HG03558 (cell line): Measurements from ENCODE around the gene CTNNA2.

Source experiments
- ATAC-seq: cut with Tn5 transposase; IDR thresholded peaks from one replicate; pipeline ENCODE4 v1.9.1; 2021; ENCODE audit warnings: moderate number of reproducible peaks; ENCODE audit not compliant: unreplicated experiment; ENCODE audit errors: extremely low read depth

CTNNA2 gene

DNA sequence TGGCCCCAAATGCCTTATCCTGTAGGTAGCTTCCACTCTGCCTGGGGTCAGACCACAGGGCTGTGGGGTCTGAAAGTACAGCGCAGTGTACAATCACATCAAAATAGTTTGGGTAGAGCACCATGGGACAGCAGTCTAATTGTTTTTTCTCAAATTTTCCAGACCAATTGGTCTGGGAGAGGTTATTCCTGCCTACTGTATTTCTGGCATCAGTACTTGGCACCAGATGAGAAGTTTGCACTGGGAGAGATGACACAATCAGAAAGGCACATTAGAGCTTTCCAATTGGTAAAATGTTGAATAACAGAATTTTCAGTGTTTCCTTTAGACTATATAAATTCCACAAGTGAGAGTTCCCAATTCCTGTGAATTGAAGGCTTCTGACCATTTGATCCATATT lies 822.6 kb downstream of the CTNNA2 start:
- no peak for ATAC-seq

DNA sequence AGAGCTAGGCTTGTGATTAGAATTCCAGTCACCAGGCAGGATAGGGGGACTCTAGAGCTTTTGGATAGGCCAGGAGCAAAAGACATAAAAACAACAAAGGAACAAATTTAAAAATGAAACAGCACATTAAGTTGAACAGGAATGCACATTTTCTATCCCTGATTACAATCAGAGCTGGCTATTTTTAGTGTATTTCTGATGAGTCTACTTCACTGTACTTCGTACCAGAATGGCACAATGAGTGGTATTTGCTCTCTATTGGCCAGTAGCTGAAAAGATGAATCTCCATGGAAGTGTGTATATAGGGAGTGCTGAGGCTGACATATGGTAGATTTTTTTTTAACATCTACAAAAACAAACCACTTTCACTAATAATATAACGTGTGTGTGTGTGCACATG lies 825.9 kb downstream of the CTNNA2 start:
- no peak for ATAC-seq

DNA sequence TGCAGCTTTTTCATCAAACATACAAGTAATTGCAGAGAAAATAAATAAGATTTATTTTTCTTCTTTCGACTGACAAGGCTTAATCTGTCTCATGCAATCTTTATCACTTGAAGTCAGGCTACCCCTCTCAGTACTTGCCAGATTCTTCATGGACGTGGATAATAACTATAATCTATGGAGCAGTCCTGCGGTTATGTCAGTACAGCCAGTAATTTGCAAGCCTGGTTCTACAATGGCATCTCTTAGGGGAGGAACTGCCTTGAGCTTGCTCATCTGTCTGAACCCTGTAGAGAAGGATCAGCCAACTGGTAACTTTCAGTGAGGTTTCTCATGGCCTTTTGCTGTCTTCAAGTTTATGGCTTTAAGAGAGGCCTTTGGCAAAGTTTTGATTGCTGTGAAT lies 827.2 kb downstream of the CTNNA2 start:
- no peak for ATAC-seq

DNA sequence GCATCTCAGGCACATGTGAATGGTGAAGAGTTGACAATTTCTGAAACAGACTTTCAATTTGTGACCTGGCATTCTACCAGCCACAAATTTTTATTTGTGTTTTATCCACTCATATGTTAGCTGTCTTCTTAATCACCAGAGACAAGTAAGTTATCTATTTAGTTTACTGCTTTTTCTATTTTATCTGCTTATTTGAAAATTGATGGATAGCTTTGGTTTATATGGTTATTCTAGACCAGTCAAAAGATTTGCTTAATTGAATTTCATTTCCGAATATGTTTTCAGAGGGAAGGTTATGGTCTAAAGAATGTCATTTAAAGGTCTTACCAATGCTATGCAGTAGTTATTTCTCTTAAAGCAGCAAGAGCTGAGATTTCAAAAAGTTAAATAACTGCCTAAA lies 835.2 kb downstream of the CTNNA2 start:
- no peak for ATAC-seq

DNA sequence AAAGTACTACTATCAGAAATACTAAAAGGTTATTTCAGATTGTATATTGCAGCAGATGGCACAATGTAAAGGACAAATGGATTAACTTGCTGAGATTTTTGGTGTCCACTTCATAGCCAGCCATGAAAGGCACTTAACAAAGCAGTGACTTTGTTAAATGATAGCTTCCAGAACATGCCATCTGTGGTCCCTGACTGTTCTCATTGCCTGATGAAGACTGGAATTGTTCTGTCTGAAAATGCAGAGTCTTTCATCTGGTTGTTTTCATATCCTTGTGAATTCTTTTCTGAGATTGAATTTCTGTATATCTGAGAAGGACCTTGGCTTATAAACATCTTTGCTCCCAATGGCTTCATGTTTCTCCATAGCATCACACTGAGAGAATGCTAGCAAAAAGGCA lies 836.1 kb downstream of the CTNNA2 start:
- ATAC-seq, result no peak

DNA sequence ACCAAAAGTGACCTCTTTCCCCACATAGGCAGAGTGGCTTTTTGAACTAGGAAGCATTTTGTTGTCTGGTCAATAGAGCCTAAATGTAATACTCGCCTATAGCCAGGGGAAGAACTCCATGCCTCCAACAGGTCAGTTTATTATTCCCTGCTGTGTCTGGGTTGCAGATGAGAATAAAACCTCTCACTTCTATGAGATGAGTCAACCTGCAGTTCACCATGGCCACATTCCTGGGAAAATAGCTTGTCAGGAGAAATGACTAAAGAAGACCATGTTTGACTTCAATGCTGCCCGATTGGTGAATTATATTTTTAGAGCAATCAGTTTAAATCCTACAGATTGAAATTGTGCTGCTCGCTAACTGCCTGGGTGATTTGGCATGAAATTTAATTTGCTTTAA lies 838.4 kb downstream of the CTNNA2 start:
- no peak for ATAC-seq

DNA sequence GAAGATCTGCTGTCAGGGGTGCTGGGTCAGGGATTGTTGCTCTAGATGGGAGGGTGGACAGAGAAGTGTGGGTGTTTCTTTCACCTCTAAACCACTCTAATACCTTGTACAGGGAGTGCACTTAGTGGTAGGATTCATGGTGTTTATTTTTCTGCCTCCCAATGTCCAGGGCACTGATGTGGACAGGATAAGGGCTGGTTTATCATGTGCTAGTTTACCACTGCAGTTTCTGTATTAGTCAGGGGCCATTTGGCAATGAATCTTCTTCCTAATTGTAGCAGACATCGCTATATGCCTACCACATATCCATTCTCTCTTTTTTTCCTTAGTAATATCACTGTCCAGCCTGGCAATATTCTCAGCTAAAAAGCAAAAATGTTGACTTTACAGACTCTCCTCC lies 842.0 kb downstream of the CTNNA2 start:
- no peak for ATAC-seq

DNA sequence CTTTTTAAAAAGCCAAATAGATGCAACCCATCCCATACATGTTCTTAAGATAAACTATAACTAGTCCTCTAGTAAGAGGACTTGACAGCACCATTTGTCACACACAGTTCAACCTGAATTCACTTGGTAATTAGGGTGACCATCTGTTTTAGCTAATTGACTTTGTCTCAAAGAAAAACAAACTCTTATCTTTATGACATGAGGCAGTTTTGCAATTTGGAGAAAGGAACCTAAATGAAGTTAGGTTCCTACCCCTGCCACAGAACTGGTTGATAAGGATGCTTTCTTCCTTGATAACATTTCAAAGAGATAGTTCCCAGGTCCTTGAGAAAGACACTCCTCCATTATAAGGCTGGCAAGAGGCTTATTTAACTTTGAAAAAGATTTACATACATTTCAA lies 849.1 kb downstream of the CTNNA2 start:
- no peak for ATAC-seq

DNA sequence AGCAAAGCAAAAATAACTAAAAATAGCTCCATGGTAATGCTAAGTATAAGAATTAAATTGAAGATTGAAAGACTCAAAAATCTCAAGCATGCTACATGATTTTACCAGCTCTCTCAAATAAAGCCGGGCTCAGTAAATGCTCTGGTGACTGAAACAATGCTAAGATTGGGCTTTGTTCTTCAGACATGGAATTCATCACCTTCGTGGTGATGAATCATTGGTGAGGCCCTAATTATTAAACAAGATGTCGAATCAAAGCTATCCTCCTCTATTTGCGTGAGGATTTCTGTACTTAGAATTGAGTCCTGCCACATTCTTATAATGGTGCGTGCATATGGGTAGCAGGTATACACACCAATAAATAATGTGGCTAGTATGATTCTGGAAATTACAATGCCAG lies 850.5 kb downstream of the CTNNA2 start:
- no peak for ATAC-seq

DNA sequence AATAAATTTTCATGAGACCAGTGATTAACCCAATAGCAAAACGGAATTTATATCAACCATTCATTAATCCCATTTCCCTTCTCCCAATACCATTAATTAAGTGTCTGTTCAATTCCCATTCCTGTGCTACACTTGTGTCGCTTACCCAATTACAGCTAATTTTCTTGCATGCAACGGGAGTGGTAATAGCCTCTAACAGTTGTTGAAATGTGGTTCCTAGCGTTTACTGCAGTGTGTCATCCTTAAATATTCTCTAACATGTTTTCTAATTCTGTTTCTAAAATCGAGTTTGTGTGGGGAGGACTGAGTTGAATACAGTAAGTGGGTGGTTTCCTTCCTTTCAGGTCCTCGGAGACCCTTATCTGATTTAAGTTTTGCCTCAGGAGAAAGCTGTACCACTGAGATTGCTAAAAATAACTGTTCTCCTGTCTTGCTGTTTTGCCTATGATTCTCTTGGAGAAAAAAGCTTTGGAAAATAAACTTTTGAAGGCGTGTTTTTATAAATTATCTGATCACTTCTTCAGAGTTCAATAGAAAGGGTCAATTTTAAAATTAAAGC lies 851.0 kb downstream of the CTNNA2 start:
- no peak for ATAC-seq

DNA sequence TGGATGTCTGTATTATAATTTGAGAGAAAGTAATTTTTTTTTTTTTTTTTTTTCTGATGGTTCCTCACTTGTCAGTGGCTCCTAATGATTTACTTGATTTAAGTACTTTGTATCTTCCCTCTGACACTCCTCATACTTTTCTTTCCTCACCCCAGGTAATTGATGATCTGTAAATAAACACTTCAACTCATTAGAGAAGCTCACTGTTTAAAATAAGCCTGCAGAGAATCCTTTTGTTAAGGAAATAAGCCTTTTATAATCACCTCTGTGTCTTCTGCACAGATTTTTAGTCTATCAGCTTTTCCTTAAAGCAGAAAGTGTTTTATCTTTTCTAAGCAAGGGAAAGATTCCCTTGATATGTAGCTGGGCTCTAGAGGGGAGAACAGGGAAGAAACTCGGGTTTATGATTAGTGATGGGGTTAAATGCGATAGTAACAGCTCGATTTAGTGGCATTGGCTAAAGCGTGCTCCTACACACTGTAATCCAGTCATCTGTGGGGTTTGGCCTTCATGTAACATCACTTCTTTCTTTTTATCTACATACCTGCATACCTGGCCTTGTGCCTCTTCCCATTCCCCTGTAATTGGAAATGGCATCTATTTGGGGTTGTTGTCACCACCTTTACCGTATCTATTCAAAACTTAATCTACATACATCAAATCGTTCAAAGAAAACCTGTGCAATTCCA lies 851.8 kb downstream of the CTNNA2 start:
- no peak for ATAC-seq

DNA sequence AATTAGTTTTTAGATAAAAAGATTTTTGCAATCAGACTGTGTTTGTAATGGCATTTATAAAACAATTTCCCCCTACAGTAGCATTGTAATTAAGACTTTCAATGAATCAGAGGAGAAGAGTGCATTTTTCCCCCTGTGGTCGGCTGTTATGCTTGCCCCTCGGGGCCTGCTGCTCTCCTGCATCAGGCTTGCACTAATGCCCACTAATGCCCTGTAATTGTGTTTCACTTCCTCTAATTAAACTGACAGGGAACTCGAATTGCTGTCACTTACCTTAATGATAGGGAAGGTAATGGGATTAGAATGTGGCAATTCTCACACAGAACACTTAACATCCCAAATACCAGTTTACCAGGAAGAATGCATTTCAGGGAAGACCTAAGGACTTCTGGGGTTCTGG lies 852.9 kb downstream of the CTNNA2 start:
- ATAC-seq, result no peak

DNA sequence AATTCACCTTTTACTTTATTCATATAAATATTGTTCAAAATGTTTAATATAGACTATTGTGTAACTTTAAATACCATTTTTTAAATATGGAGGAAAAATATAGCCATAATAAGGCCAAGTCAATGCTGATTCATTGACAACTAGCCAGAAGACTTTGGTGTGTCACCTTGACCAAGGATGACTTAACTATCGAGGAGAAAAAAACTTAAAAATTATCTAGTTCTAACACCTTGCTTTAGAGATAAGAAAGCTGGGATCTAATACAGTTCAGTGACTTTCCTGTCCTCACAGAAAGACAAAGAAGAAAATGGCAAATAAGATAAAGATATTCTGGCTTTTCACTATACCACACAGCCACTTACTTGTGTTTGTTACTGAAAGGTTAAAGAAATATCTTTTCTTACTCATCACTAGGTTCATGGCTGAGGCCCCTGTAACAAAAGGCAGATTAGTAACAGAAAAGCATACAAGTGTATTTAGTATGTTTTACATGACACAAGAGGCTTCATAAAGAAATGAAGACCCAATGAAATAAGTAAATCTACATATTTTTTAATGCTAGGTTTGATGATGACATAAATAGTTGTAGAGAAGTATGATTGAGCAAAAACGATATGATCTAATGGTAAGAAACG lies 857.6 kb downstream of the CTNNA2 start:
- no peak for ATAC-seq

DNA sequence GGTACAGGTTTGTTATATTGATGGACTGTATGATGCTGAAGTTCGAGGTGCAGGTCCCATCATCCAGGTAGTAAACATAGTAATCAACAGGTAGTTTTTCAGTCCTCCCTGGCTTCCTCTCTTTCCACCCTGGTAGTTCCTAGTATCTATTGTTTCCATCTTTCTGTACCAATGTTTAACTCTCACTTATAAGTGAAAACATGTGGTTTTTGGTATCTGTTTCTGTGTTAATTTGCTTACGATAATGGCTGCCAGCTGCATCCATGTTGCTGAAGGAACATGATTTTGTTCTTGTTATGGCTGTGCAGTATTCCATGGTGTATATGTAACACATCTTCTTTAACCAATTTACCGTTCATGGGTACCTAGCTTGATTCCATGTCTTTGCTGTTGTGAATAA lies 861.3 kb downstream of the CTNNA2 start:
- ATAC-seq, result no peak

DNA sequence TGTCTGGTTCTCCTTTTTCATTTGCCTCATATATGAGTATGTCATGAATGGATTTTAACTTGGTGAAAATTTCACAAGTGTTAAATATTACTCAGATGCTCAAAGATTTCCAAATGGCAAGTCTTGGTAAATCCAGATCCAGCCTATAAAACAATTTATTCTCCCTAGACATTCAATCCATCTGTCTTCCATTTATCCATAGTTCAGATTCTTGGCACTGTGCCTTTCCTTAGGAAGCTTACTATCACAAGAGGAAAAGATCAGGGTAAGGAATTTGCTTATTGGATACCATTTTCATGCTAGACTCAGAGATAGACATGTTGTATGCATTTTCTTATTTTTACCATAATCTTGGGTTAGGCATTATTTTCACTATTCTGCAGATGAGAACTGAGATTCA lies 864.2 kb downstream of the CTNNA2 start:
- no peak for ATAC-seq

DNA sequence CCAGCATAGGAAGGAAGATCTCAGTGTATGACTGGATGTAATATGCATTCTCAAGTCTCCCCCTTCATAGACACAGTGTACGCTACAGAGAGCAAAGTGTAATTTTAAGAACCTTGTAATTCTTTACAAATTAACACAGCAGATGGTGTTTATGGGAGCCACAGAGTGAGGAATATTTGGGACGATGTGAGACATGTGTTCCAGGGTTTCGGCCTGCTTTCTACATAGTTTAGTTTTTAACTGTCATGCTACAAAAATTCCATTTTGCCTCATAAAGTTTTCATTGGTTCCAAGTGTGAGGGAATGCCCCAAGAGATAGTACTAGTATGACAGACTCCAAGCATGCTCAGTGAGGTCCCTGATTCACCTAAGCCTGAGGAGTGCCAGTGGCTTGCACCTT lies 867.9 kb downstream of the CTNNA2 start:
- ATAC-seq, result no peak

DNA sequence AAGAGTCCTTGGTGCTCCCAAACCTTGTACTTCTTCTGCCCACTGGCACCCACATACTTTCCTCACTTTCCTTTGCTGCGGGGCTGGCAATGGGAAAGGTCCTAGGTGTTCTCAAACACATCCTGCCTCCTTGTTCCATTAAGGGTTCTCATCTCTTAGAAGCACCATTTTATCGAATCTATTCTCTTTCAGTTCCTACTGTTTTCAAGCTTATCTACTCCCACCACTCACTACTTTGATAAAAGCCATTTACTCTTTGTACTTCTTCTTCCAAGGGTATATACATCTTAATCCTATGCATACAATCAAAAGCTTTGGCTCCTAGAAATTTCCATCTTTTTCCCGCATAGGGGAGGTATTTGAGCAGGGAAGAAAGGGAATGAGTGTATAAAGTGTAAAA lies 868.8 kb downstream of the CTNNA2 start:
- ATAC-seq, result no peak

DNA sequence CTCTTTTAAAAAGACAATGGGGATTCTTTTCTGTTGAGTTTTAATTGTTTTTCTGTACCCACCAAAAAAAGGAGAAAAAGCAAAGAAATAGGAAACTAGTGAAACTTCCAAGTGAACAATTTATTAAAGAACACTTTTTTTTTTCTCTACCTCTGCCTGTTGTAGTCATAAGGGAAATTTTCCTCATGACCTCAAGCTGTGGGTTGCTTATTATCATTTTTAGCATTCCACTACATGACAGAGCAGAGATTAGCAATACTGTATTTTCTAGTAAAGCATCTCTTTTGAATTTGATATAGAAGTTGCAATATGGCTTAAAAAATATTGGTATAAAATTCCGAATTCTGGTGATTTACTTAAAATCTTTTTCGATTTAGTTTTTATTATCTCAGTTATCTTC lies 879.6 kb downstream of the CTNNA2 start:
- ATAC-seq, result no peak

DNA sequence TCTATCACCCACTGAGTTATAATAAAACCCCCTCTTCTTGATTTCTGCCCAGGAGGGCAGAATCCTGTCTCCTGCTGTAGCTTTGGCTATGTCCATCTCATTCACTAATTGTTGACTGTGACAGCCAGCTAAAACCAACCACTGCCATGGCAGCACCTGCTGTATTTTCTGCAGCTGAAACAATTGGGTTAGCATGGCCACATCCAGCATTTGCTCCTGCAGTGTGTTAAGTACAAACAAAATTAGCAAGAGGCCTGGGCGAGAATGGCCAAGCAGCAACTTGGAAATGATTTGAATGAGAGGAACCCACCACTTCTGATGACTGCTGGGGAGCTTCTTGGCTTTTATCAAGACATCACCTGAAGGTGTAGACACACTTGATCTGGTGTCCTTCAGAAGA lies 881.1 kb downstream of the CTNNA2 start:
- ATAC-seq, result no peak

DNA sequence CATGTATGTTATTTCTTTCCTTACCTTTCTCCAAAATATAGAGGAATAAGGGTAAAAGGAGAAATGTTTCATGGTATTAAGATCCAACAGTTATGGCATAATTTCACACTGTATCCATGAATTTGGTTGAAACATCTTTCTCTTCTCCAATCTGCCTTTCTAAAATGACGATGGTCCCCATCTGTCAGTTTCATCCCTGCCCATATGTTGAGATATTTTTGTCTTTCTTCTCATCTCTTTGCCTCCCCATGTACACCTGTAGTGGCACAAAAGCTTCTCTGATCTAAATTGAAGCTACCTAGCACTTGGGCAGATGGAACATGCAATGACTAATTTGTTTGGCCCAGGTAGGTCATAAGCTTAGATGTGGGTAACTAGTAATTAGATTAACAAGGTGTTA lies 882.4 kb downstream of the CTNNA2 start:
- no peak for ATAC-seq

DNA sequence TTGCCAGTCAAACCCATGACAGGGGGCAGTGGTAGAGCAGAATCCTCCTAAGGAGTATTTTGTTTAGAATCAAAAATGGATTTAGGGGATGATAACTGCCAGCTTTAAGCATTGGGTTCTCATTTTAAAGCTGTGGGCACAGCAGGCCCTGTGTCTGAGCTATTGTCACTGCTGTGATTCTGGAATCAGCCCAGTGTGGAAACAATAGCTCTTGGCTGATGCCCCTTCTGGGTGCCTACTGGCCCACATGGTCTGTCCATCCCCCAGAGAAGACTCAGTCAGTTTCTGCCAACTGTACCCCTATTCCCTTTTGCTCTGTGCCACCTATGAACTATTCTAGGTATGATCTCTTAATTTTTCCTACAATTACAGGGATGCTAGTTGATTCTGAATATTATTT lies 883.4 kb downstream of the CTNNA2 start:
- no peak for ATAC-seq

DNA sequence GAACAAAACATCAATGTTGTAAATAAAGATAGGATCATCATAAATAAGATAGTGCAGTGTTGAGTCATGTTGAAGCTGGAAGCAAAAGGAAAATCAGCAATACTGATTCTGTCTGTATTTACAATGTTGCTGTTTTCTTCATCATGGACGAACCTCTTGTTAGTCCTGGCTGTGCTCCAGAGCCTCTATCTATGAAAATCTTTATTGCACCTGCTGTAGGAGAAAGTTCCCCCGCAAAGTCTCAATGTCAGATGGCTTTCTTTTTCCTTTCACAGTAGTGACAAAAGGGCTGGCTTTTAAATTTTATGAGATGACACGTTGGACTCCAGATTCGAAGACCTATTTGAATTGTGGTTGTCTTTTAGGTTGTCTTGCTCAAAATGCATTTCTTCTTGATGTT lies 890.2 kb downstream of the CTNNA2 start:
- no peak for ATAC-seq
